Panc1 (cell line): ENCODE measurements around the gene TGDS. TPM values are rescaled to one million over a fixed set of nuclear protein-coding genes. Genes with fewer than 3 reads are reported as not detected.

Source experiments
- ATAC-seq: fragments of 200-7000 bp; cut with Tn5 transposase; 2 replicates; pipeline ENCODE4 v1.9.1; 2020; ENCODE audit warnings: mild to moderate bottlenecking, moderate library complexity
- BruUV-seq: library from RNA; stranded (reverse); fragments of 400-500 nt; replicated peaks from 2 replicates; lab custom pipeline; 2021; lab: Mats Ljungman, UMichigan
- CTCF ChIA-PET: fragments of 300-600 bp; sonication (Branson Sonifier 250); formaldehyde crosslinking; loops from one replicate; lab custom pipeline; 2022; ENCODE audit warnings: antibody characterized with exemption; lab: Charles Lee
- POLR2A ChIA-PET: fragments of 300-600 bp; sonication (Branson Sonifier 250); formaldehyde crosslinking; loops from one replicate; lab custom pipeline; 2022; ENCODE audit warnings: antibody characterized with exemption; lab: Charles Lee
- DNase-seq: peaks from one replicate; pipeline ENCODE4 v3.0.0-alpha.2; 2010; ENCODE audit warnings: low read depth, low spot score
- H3K27ac ChIP-seq: 2 replicates; pipeline ENCODE4 v1.5.1; 2011; ENCODE audit warnings: mild to moderate bottlenecking, low read length, inconsistent platforms
- H3K27me3 ChIP-seq: fragments of 200-500 bp; sonication (Bioruptor generic); 2 replicates; pipeline ENCODE4 v1.6.0; 2014; ENCODE audit warnings: low read length, inconsistent platforms; ENCODE audit not compliant: control insufficient read depth, insufficient read depth
- H3K36me3 ChIP-seq: fragments of 200-500 bp; sonication (Bioruptor generic); 2 replicates; pipeline ENCODE4 v1.5.1; 2014; ENCODE audit warnings: inconsistent platforms, mild to moderate bottlenecking, low read length, moderate library complexity; ENCODE audit not compliant: control insufficient read depth, insufficient read depth
- H3K4me1 ChIP-seq: 2 replicates; pipeline ENCODE4 v1.5.1; 2011; ENCODE audit warnings: inconsistent platforms, mild to moderate bottlenecking, low read length, moderate library complexity; ENCODE audit not compliant: control insufficient read depth, insufficient read depth
- H3K4me3 ChIP-seq, 2 experiments: 2 replicates each; pipeline ENCODE4 v1.5.1; 2011 to 2012; ENCODE audit warnings: low read depth in 2 of 2, low read length in 2 of 2, mild to moderate bottlenecking in 2 of 2, inconsistent platforms in 1 of 2, moderate library complexity in 1 of 2
- H3K9me3 ChIP-seq: fragments of 200-500 bp; sonication (Bioruptor generic); 2 replicates; pipeline ENCODE4 v1.5.1; 2014; ENCODE audit warnings: low read depth, mild to moderate bottlenecking, inconsistent platforms, low read length, moderate library complexity; ENCODE audit not compliant: control insufficient read depth, insufficient read depth
- CTCF ChIP-seq: fragments of 450-650 bp; IDR thresholded peaks from 2 replicates; pipeline ENCODE4 v1.5.1; 2017; ENCODE audit warnings: mild to moderate bottlenecking
- POLR2AphosphoS5 ChIP-seq: IDR thresholded peaks from 2 replicates; pipeline ENCODE4 v1.6.1; 2012; ENCODE audit warnings: mild to moderate bottlenecking, low read depth, low read length, moderate library complexity
- SIN3A ChIP-seq: IDR thresholded peaks from 2 replicates; pipeline ENCODE4 v1.6.1; 2012; ENCODE audit warnings: low read depth, mild to moderate bottlenecking, low read length, moderate library complexity, borderline replicate concordance; ENCODE audit not compliant: insufficient read depth
- TCF7L2 ChIP-seq: IDR thresholded peaks from 2 replicates; pipeline ENCODE4 v1.6.1; 2011; ENCODE audit warnings: mild to moderate bottlenecking, low read depth, low read length, inconsistent platforms
- in situ Hi-C: cut with HindIII; loops from 2 replicates; pipeline ENCODE4 v1.10.0; 2016; ENCODE audit warnings: low sequenced_read_pairs, low pct_unique_long_range_greater_than_20kb
- intact Hi-C: fragments of 100-400 bp; cut with micrococcal nuclease; formaldehyde crosslinking; loops from one replicate; pipeline ENCODE4 v1.10.0; 2022; ENCODE audit not compliant: unreplicated experiment
- total RNA-seq: library from RNA; stranded (reverse); gene quantifications from one replicate; pipeline ENCODE4 v1.2.1, GENCODE V29; 2021; ENCODE audit not compliant: unreplicated experiment
- TF ChIP-seq, protein P1 (sequence below), 2 experiments: IDR thresholded peaks; 2 replicates each; pipeline ENCODE4 v1.6.1; 2011 to 2012; ENCODE audit warnings: low read depth in 2 of 2, control low read depth in 1 of 2, low read length in 1 of 2, mild to moderate bottlenecking in 1 of 2, moderate library complexity in 1 of 2; ENCODE audit not compliant: insufficient read depth in 1 of 2

Gene TGDS
- total RNA-seq, 1 experiment from 2014 or later = 7.9 TPM

DNA sequence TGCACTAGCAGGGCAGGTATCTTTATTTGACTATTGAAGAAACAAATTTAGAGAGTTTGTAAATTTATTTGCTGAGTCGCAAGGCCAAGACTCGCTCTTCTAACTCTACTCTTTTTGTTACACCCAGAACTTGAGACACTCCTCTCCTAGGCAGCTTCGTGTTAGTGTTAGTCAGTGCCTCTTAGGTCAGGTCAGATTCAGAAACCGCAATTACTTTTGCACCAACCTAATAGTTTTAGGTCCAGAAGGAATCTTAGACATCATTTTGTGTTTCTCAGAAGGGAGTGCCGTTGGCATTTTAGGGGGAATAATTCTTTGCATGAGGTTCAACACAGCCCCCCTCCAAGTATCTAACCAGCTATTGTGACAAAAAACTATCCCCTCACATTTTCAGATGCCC is 14.5 kb upstream of the TGDS start:
- ChIA-PET POLR2A (no interaction called here), CTCF (no interaction called here)
- no peak for DNase-seq
- in situ Hi-C loops = no loop called here
- no peak overlapping the region for H3K27ac ChIP-seq
- intact Hi-C loops = no loop called here
- no peaks in the 10 kb centered on the region for H3K27me3 ChIP-seq
- H3K4me1 ChIP-seq = no peaks in the 10 kb centered on the region
- H3K9me3 ChIP-seq = no peaks in the 10 kb centered on the region
- TF ChIP-seq, protein P1, sequence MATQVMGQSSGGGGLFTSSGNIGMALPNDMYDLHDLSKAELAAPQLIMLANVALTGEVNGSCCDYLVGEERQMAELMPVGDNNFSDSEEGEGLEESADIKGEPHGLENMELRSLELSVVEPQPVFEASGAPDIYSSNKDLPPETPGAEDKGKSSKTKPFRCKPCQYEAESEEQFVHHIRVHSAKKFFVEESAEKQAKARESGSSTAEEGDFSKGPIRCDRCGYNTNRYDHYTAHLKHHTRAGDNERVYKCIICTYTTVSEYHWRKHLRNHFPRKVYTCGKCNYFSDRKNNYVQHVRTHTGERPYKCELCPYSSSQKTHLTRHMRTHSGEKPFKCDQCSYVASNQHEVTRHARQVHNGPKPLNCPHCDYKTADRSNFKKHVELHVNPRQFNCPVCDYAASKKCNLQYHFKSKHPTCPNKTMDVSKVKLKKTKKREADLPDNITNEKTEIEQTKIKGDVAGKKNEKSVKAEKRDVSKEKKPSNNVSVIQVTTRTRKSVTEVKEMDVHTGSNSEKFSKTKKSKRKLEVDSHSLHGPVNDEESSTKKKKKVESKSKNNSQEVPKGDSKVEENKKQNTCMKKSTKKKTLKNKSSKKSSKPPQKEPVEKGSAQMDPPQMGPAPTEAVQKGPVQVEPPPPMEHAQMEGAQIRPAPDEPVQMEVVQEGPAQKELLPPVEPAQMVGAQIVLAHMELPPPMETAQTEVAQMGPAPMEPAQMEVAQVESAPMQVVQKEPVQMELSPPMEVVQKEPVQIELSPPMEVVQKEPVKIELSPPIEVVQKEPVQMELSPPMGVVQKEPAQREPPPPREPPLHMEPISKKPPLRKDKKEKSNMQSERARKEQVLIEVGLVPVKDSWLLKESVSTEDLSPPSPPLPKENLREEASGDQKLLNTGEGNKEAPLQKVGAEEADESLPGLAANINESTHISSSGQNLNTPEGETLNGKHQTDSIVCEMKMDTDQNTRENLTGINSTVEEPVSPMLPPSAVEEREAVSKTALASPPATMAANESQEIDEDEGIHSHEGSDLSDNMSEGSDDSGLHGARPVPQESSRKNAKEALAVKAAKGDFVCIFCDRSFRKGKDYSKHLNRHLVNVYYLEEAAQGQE (IDR thresholded peaks at IDR 0.05; ENCODE audit: insufficient read depth in 1 of 2, low read depth in 2 of 2, low read length in 1 of 2) = no peak
- TF ChIP-seq CTCF = no peak
- TF ChIP-seq POLR2AphosphoS5 = no peak
- TF ChIP-seq SIN3A = no peak
- TF ChIP-seq TCF7L2 = no peak
- peaks cover 38% of the 10 kb centered on the region for H3K36me3 ChIP-seq
- ATAC-seq = no peak
- BruUV-seq = no TSS peak
- no peak overlapping the region for H3K4me3 ChIP-seq

GRCh38 chr13:94609196-94609595 is 13.2 kb upstream of the TGDS start:
- no peaks in the 10 kb centered on the region for H3K27me3 ChIP-seq
- TF ChIP-seq TCF7L2 = no peak
- TF ChIP-seq, protein P1 (IDR thresholded peaks at IDR 0.05; ENCODE audit: insufficient read depth in 1 of 2, low read depth in 2 of 2, low read length in 1 of 2) = no peak
- no peak for TF ChIP-seq POLR2AphosphoS5
- TF ChIP-seq SIN3A = no peak
- no peak for TF ChIP-seq CTCF
- POLR2A ChIA-PET = no interaction called here
- no TSS peak for BruUV-seq
- in situ Hi-C loops (no loop called here), intact Hi-C loops (no loop called here)
- no peak overlapping the region for H3K4me3 ChIP-seq
- H3K4me1 ChIP-seq = no peaks in the 10 kb centered on the region
- H3K27ac ChIP-seq = no peak overlapping the region
- peaks cover 41% of the 10 kb centered on the region for H3K36me3 ChIP-seq
- no peaks in the 10 kb centered on the region for H3K9me3 ChIP-seq
- DNase-seq (no peak), ATAC-seq (no peak)
- CTCF ChIA-PET = no interaction called here
